Activated CD4-positive, alpha-beta T cell treated with anti-CD3 and anti-CD28 coated beads, Interleukin-2, amount 10 ng/mL, durations not matched to agents 24 days and 14 days (primary cell): ENCODE results near the gene PTGDS. TPM values are rescaled to one million over a fixed set of nuclear protein-coding genes. Genes with fewer than 3 reads are reported as not detected.

Experiments used
- DNase-seq: peaks from one replicate; pipeline ENCODE4 v3.0.0; 2022
- H3K27ac Mint-ChIP-seq: one replicate; pipeline ENCODE4 v1.8.0; 2022; ENCODE audit warnings: mild to moderate bottlenecking, mixed read lengths
- H3K27me3 Mint-ChIP-seq: one replicate; pipeline ENCODE4 v1.8.0; 2022; ENCODE audit warnings: mixed read lengths
- H3K36me3 Mint-ChIP-seq: one replicate; pipeline ENCODE4 v1.8.0; 2022; ENCODE audit warnings: low read depth, mild to moderate bottlenecking, mixed read lengths
- H3K4me1 Mint-ChIP-seq: one replicate; pipeline ENCODE4 v1.8.0; 2021; ENCODE audit warnings: mixed read lengths
- H3K4me3 Mint-ChIP-seq: one replicate; pipeline ENCODE4 v1.8.0; 2022; ENCODE audit warnings: mild to moderate bottlenecking, moderate library complexity, mixed read lengths
- H3K9me3 Mint-ChIP-seq: one replicate; pipeline ENCODE4 v1.8.0; 2021; ENCODE audit warnings: mixed read lengths
- intact Hi-C: fragments of 100-400 bp; cut with micrococcal nuclease; formaldehyde crosslinking; loops from one replicate; pipeline ENCODE4 v1.15.1; 2023
- total RNA-seq: library from RNA; stranded (reverse); gene quantifications from 2 replicates; pipeline ENCODE4 v1.2.3, GENCODE V29; 2022

The PTGDS gene
- total RNA-seq, 1 donor from 2014 or later = not detected

GRCh38 chr9:136990242-136990911, 13.1 kb downstream of the PTGDS start:
- peak overlapping the region; percentile 87 for H3K4me3 Mint-ChIP-seq
- H3K27ac Mint-ChIP-seq = peak overlapping the region; percentile 23
- peaks cover 16% of the 10 kb centered on the region for H3K36me3 Mint-ChIP-seq
- no peaks in the 10 kb centered on the region for H3K9me3 Mint-ChIP-seq
- peaks cover 14% of the 10 kb centered on the region for H3K4me1 Mint-ChIP-seq
- intact Hi-C loops = no loop called here
- H3K27me3 Mint-ChIP-seq = peaks cover 29% of the 10 kb centered on the region
- DNase-seq = no peak

GRCh38 chr9:136991993-136992818, 14.9 kb downstream of the PTGDS start, which contains the start of gene PAXX:
Gene PAXX, plus strand, starts transcription at chr9:136992422. Its CDS starts 22 bp downstream, at chr9:136992444.
- Mint-ChIP-seq H3K27me3 (peaks cover 21% of the 10 kb centered on the region), H3K9me3 (no peaks in the 10 kb centered on the region), H3K4me3 (peak within 1 kb of the TSS; percentile 87), H3K36me3 (peaks cover 18% of the 10 kb centered on the region), H3K27ac (peak within 1 kb of the TSS; percentile 90), H3K4me1 (peaks cover 19% of the 10 kb centered on the region)
- intact Hi-C loops = loop anchor here (1.0 to 2.0 kb wide), 5 partner anchors 13 to 201 kb away; partner anchors contain the start of genes FBXW5 and TMEM141
- DNase-seq = peak; percentile 99

GRCh38 chr9:136992819-136993369, 15.6 kb downstream of the PTGDS start:
- peaks cover 18% of the 10 kb centered on the region for H3K36me3 Mint-ChIP-seq
- DNase-seq = no peak
- intact Hi-C loops = loop anchor here (1.0 to 2.0 kb wide), 5 partner anchors 14 to 202 kb away; partner anchors contain the start of genes FBXW5 and TMEM141
- peaks cover 23% of the 10 kb centered on the region for H3K4me1 Mint-ChIP-seq
- no peaks in the 10 kb centered on the region for H3K9me3 Mint-ChIP-seq
- H3K27ac Mint-ChIP-seq = peak overlapping the region; percentile 90
- peak overlapping the region; percentile 87 for H3K4me3 Mint-ChIP-seq
- H3K27me3 Mint-ChIP-seq = peaks cover 18% of the 10 kb centered on the region

- H3K27ac Mint-ChIP-seq = no peak overlapping the region
Observed at GRCh38 chr9:136994180-136994887, 17.0 kb downstream of the PTGDS start.

GRCh38 chr9:136994888-136995230, 17.6 kb downstream of the PTGDS start:
- intact Hi-C loops = no loop called here
- Mint-ChIP-seq H3K4me1 (peaks cover 33% of the 10 kb centered on the region), H3K27me3 (peaks cover 7% of the 10 kb centered on the region), H3K27ac (no peak overlapping the region), H3K9me3 (no peaks in the 10 kb centered on the region), H3K4me3 (no peak overlapping the region), H3K36me3 (peaks cover 18% of the 10 kb centered on the region)
- no peak for DNase-seq

More at GRCh38 chr9:136994180-136994887, 17.0 kb downstream of the PTGDS start:
- DNase-seq = no peak
- peak overlapping the region; percentile 87 for H3K4me3 Mint-ChIP-seq
- no peaks in the 10 kb centered on the region for H3K9me3 Mint-ChIP-seq
- H3K27me3 Mint-ChIP-seq = peaks cover 10% of the 10 kb centered on the region
- H3K4me1 Mint-ChIP-seq = peaks cover 31% of the 10 kb centered on the region
- peaks cover 18% of the 10 kb centered on the region for H3K36me3 Mint-ChIP-seq
- intact Hi-C loops = no loop called here

GRCh38 chr9:136995362-136995761, 18.1 kb downstream of the PTGDS start:
- Mint-ChIP-seq H3K27ac (peak overlapping the region; percentile 3), H3K9me3 (no peaks in the 10 kb centered on the region), H3K4me3 (no peak overlapping the region), H3K4me1 (peaks cover 38% of the 10 kb centered on the region), H3K36me3 (peaks cover 18% of the 10 kb centered on the region), H3K27me3 (peaks cover 3% of the 10 kb centered on the region)
- no peak for DNase-seq
- intact Hi-C loops = no loop called here

GRCh38 chr9:136995772-136996311, 18.5 kb downstream of the PTGDS start:
- no peaks in the 10 kb centered on the region for H3K27me3 Mint-ChIP-seq
- peaks cover 18% of the 10 kb centered on the region for H3K36me3 Mint-ChIP-seq
- H3K4me3 Mint-ChIP-seq = peak overlapping the region; percentile 37
- peak; percentile 67 for DNase-seq
- no peak overlapping the region for H3K27ac Mint-ChIP-seq
- intact Hi-C loops = no loop called here
- no peaks in the 10 kb centered on the region for H3K9me3 Mint-ChIP-seq
- peaks cover 39% of the 10 kb centered on the region for H3K4me1 Mint-ChIP-seq

GRCh38 chr9:136996361-136997292, 19.3 kb downstream of the PTGDS start, which contains the start of gene CLIC3:
Gene CLIC3, minus strand, starts transcription at chr9:136996568. Its CDS starts 25 bp downstream, at chr9:136996543.
- Mint-ChIP-seq H3K9me3 (no peaks in the 10 kb centered on the region), H3K36me3 (peaks cover 18% of the 10 kb centered on the region), H3K27ac (peak within 1 kb of the TSS; percentile 3), H3K4me3 (peak within 1 kb of the TSS; percentile 37), H3K4me1 (peaks cover 35% of the 10 kb centered on the region), H3K27me3 (no peaks in the 10 kb centered on the region)
- intact Hi-C loops = no loop called here
- DNase-seq = peak; percentile 82

GRCh38 chr9:136997371-136997770, 20.1 kb downstream of the PTGDS start:
- no peaks in the 10 kb centered on the region for H3K9me3 Mint-ChIP-seq

GRCh38 chr9:136997830-136998234, 20.5 kb downstream of the PTGDS start:
- peaks cover 13% of the 10 kb centered on the region for H3K36me3 Mint-ChIP-seq
- H3K4me1 Mint-ChIP-seq = peaks cover 35% of the 10 kb centered on the region
- H3K9me3 Mint-ChIP-seq = no peaks in the 10 kb centered on the region
- no peaks in the 10 kb centered on the region for H3K27me3 Mint-ChIP-seq
- H3K27ac Mint-ChIP-seq = peak overlapping the region; percentile 52
- DNase-seq = peak; percentile 80
- intact Hi-C loops = no loop called here
- H3K4me3 Mint-ChIP-seq = peak overlapping the region; percentile 47

More at GRCh38 chr9:136997371-136997770, 20.1 kb downstream of the PTGDS start:
- no peak for DNase-seq
- peaks cover 17% of the 10 kb centered on the region for H3K36me3 Mint-ChIP-seq
- peak overlapping the region; percentile 47 for H3K4me3 Mint-ChIP-seq
- peaks cover 35% of the 10 kb centered on the region for H3K4me1 Mint-ChIP-seq
- peak overlapping the region; percentile 52 for H3K27ac Mint-ChIP-seq
- intact Hi-C loops = no loop called here
- H3K27me3 Mint-ChIP-seq = no peaks in the 10 kb centered on the region

- intact Hi-C loops = no loop called here
- H3K27me3 Mint-ChIP-seq = no peaks in the 10 kb centered on the region
- H3K9me3 Mint-ChIP-seq = no peaks in the 10 kb centered on the region
- peaks cover 30% of the 10 kb centered on the region for H3K4me1 Mint-ChIP-seq
- H3K4me3 Mint-ChIP-seq = peak overlapping the region; percentile 22
- peak overlapping the region; percentile 30 for H3K27ac Mint-ChIP-seq
- DNase-seq = peak; percentile 80
- H3K36me3 Mint-ChIP-seq = peaks cover 2% of the 10 kb centered on the region
Observed at GRCh38 chr9:137000177-137000930, 23.1 kb downstream of the PTGDS start.
